Measurements from ENCODE around the gene C1orf21.

C1orf21 gene

GRCh38 chr1:184497959-184498723, 111.3 kb downstream of the C1orf21 start:
- no peak overlapping the region for H3K4me3 ChIP-seq (ENCODE audit: low read depth, low read length)
- H3K36me3 ChIP-seq: no peaks in the 10 kb centered on the region
- DNase-seq: peak; percentile 78
- no peaks in the 10 kb centered on the region for H3K9me3 ChIP-seq
- peak; percentile 59 for TF ChIP-seq CTCF (IDR thresholded peaks at IDR 0.05; ENCODE audit: low read depth, low read length)
- H3K27me3 ChIP-seq: no peaks in the 10 kb centered on the region
- H3K4me1 ChIP-seq: peaks cover 49% of the 10 kb centered on the region

GRCh38 chr1:184499616-184500015, 112.8 kb downstream of the C1orf21 start:
- Histone ChIP-seq H3K27me3 (no peaks in the 10 kb centered on the region), H3K9me3 (no peaks in the 10 kb centered on the region), H3K4me3 (ENCODE audit: low read depth, low read length) (no peak overlapping the region), H3K36me3 (no peaks in the 10 kb centered on the region), H3K4me1 (peaks cover 48% of the 10 kb centered on the region)
- no peak for TF ChIP-seq CTCF (IDR thresholded peaks at IDR 0.05; ENCODE audit: low read depth, low read length)
- no peak for DNase-seq

- no peaks in the 10 kb centered on the region for H3K36me3 ChIP-seq
- no peaks in the 10 kb centered on the region for H3K27me3 ChIP-seq
- no peak overlapping the region for H3K4me3 ChIP-seq (ENCODE audit: low read depth, low read length)
- no peak for TF ChIP-seq CTCF (IDR thresholded peaks at IDR 0.05; ENCODE audit: low read depth, low read length)
- H3K9me3 ChIP-seq: no peaks in the 10 kb centered on the region
- H3K4me1 ChIP-seq: peaks cover 36% of the 10 kb centered on the region
- DNase-seq: no peak
Measured at GRCh38 chr1:184502161-184502560, 115.3 kb downstream of the C1orf21 start.

GRCh38 chr1:184503221-184503749, 116.5 kb downstream of the C1orf21 start:
- H3K9me3 ChIP-seq: no peaks in the 10 kb centered on the region
- no peaks in the 10 kb centered on the region for H3K36me3 ChIP-seq
- H3K4me3 ChIP-seq (ENCODE audit: low read depth, low read length): no peak overlapping the region
- DNase-seq: no peak
- no peak for TF ChIP-seq CTCF (IDR thresholded peaks at IDR 0.05; ENCODE audit: low read depth, low read length)
- peaks cover 26% of the 10 kb centered on the region for H3K4me1 ChIP-seq
- H3K27me3 ChIP-seq: no peaks in the 10 kb centered on the region

- no peaks in the 10 kb centered on the region for H3K9me3 ChIP-seq
- no peaks in the 10 kb centered on the region for H3K27me3 ChIP-seq
- H3K4me3 ChIP-seq (ENCODE audit: low read depth, low read length): peak overlapping the region; percentile 28
- peaks cover 16% of the 10 kb centered on the region for H3K4me1 ChIP-seq
- no peak for DNase-seq
- TF ChIP-seq CTCF (IDR thresholded peaks at IDR 0.05; ENCODE audit: low read depth, low read length): no peak
- H3K36me3 ChIP-seq: 0 out of 2 replicates have a peak, but pooled peaks cover 3% of the 10 kb centered on the region
Measured at GRCh38 chr1:184504040-184504954, 117.5 kb downstream of the C1orf21 start.
